PFSK-1 (cell line): ENCODE results near the gene ATG2A.

ENCODE experiments used
- FOXP2 ChIP-seq: optimal IDR thresholded peaks from 2 replicates; pipeline ENCODE3; 2011; ENCODE audit warnings: borderline replicate concordance, control low read depth, inconsistent platforms; ENCODE audit not compliant: insufficient read depth; ENCODE audit errors: extremely low read length, extremely low read depth
- POLR2AphosphoS5 ChIP-seq: IDR thresholded peaks from 2 replicates; pipeline ENCODE4 v1.6.1; 2012; ENCODE audit warnings: low read depth, mild to moderate bottlenecking, control low read depth, low read length, moderate library complexity
- REST ChIP-seq, 2 experiments: IDR thresholded peaks; 2 replicates each; pipeline versions ENCODE4 v1.6.1 to v1.8.0; 2011 to 2012; ENCODE audit warnings: low read depth in 2 of 2, low read length in 2 of 2, control low read depth in 1 of 2, inconsistent platforms in 1 of 2, mild to moderate bottlenecking in 1 of 2, moderate library complexity in 1 of 2; ENCODE audit not compliant: insufficient read depth in 1 of 2
- SIN3A ChIP-seq: IDR thresholded peaks from 2 replicates; pipeline ENCODE4 v1.6.1; 2012; ENCODE audit warnings: mild to moderate bottlenecking, low read length, moderate library complexity, borderline replicate concordance; ENCODE audit not compliant: insufficient read depth
- TAF1 ChIP-seq: IDR thresholded peaks from 2 replicates; pipeline ENCODE4 v1.6.1; 2012; ENCODE audit warnings: low read length, control low read depth, borderline replicate concordance; ENCODE audit not compliant: insufficient read depth

The ATG2A gene

GRCh38 chr11:64876835-64877341 lies 40.1 kb downstream of the ATG2A start:
- TF ChIP-seq FOXP2 = no peak
- TF ChIP-seq SIN3A = no peak
- TF ChIP-seq POLR2AphosphoS5 = no peak
- no peak for TF ChIP-seq REST (IDR thresholded peaks at IDR 0.05; ENCODE audit: insufficient read depth in 1 of 2, low read depth in 2 of 2, low read length in 2 of 2)

- TF ChIP-seq REST (IDR thresholded peaks at IDR 0.05; ENCODE audit: insufficient read depth in 1 of 2, low read depth in 2 of 2, low read length in 2 of 2) (no peak), TAF1 (no peak), POLR2AphosphoS5 (no peak), FOXP2 (no peak), SIN3A (no peak)
Observed at GRCh38 chr11:64876229-64876750, 40.7 kb downstream of the ATG2A start.

GRCh38 chr11:64875369-64876228 lies 41.4 kb downstream of the ATG2A start:
- TF ChIP-seq SIN3A (no peak), TAF1 (no peak), REST (IDR thresholded peaks at IDR 0.05; ENCODE audit: insufficient read depth in 1 of 2, low read depth in 2 of 2, low read length in 2 of 2) (no peak), POLR2AphosphoS5 (no peak), FOXP2 (no peak)

- TF ChIP-seq SIN3A (no peak), POLR2AphosphoS5 (no peak), TAF1 (no peak), REST (IDR thresholded peaks at IDR 0.05; ENCODE audit: insufficient read depth in 1 of 2, low read depth in 2 of 2, low read length in 2 of 2) (no peak), FOXP2 (no peak)
Observed at GRCh38 chr11:64874308-64875240, 42.4 kb downstream of the ATG2A start.
